ENCODE data around the gene CHEK2.

Gene CHEK2

GRCh38 chr22:28728002-28728401, 13.6 kb downstream of the CHEK2 start:
- no peak overlapping the region for H3K4me3 ChIP-seq (ENCODE audit: low read length)
- no peak for TF ChIP-seq CTCF (IDR thresholded peaks at IDR 0.05; ENCODE audit: insufficient read depth, low read depth, low read length, missing control alignments)
- no peak for DNase-seq (ENCODE audit: low read depth)

- no peak for DNase-seq (ENCODE audit: low read depth)
- TF ChIP-seq CTCF (IDR thresholded peaks at IDR 0.05; ENCODE audit: insufficient read depth, low read depth, low read length, missing control alignments) = no peak
- no peak overlapping the region for H3K4me3 ChIP-seq (ENCODE audit: low read length)
Observed at GRCh38 chr22:28718044-28718443, 23.6 kb downstream of the CHEK2 start.

- TF ChIP-seq CTCF (IDR thresholded peaks at IDR 0.05; ENCODE audit: insufficient read depth, low read depth, low read length, missing control alignments) = no peak
- no peak for DNase-seq (ENCODE audit: low read depth)
- H3K4me3 ChIP-seq (ENCODE audit: low read length) = no peak overlapping the region
Observed at GRCh38 chr22:28716686-28717085, 24.9 kb downstream of the CHEK2 start.

- no peak for DNase-seq (ENCODE audit: low read depth)
- H3K4me3 ChIP-seq (ENCODE audit: low read length) = no peak overlapping the region
- no peak for TF ChIP-seq CTCF (IDR thresholded peaks at IDR 0.05; ENCODE audit: insufficient read depth, low read depth, low read length, missing control alignments)
Observed at GRCh38 chr22:28715611-28716010, 26.0 kb downstream of the CHEK2 start.

GRCh38 chr22:28714043-28714628, 27.5 kb downstream of the CHEK2 start:
- TF ChIP-seq CTCF (IDR thresholded peaks at IDR 0.05; ENCODE audit: insufficient read depth, low read depth, low read length, missing control alignments) = no peak

GRCh38 chr22:28711820-28712777, 29.5 kb downstream of the CHEK2 start:
- DNase-seq (ENCODE audit: low read depth) = peak; percentile 94
- no peak overlapping the region for H3K4me3 ChIP-seq (ENCODE audit: low read length)
- TF ChIP-seq CTCF (IDR thresholded peaks at IDR 0.05; ENCODE audit: insufficient read depth, low read depth, low read length, missing control alignments) = no peak

More at GRCh38 chr22:28714043-28714628, 27.5 kb downstream of the CHEK2 start:
- no peak for DNase-seq (ENCODE audit: low read depth)
- no peak overlapping the region for H3K4me3 ChIP-seq (ENCODE audit: low read length)

All from epithelial cell of esophagus (primary cell).